HG03439 (cell line): ENCODE measurements around the gene NPC1.
"Not testable (repeated sequence)": the region's sequence is repeated elsewhere in the genome, so short reads cannot be mapped to it uniquely, and the experiment has no call there.

ENCODE experiments used
- ATAC-seq: cut with Tn5 transposase; IDR thresholded peaks from one replicate; pipeline ENCODE4 v1.9.1; 2021; ENCODE audit warnings: mild to moderate bottlenecking, moderate library complexity; ENCODE audit not compliant: unreplicated experiment

Gene NPC1

GRCh38 chr18:23526501-23527063 is 59.7 kb downstream of the NPC1 start:
- no peak for ATAC-seq

DNA sequence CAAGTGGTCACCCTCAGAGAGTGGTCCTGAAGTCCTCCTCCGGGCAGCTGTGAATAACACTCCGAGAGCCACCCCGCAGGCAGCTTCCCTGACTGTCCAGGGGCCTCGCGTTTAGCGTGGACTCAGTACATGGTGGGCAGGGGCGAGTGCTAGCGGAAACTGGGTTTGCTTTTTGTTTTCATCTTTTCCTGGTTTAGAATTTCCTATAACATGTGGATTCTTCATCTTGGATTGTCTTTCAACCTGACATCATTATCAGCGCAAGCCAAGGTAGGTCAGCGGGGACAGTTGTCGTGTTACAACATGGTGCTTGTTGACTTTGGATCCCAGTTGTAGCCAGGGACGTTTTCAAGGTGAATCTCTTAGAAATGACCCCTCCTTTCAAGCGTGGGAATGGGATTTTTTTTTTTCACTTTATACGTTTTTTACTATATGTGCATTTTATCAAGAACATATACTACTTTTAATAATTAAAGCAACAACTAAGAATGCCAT is 62.0 kb downstream of the NPC1 start:
- ATAC-seq: no peak

- no peak for ATAC-seq
Observed at GRCh38 chr18:23523429-23524212, 62.7 kb downstream of the NPC1 start.

- ATAC-seq: no peak
Observed at GRCh38 chr18:23521907-23522306, 64.4 kb downstream of the NPC1 start.

DNA sequence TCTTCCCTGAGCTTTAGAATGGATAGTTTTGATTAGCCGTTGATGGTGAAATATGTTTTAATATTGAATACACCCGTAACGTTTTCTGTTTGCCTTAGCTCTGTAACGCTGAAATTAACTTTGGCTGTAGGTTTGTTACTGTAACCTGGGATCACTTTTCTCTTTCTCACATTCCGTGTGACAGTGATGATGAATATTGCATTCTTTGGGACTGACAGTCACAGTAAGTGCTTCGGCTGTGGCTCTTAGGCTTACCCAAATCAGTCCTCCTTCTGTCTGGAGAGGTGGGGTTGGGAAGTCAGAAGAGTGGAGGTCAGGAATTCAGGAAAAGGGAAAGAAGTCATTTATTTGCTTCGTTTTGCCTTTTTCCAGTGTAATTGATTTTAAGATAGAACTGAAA is 65.0 kb downstream of the NPC1 start:
- ATAC-seq: no peak

DNA sequence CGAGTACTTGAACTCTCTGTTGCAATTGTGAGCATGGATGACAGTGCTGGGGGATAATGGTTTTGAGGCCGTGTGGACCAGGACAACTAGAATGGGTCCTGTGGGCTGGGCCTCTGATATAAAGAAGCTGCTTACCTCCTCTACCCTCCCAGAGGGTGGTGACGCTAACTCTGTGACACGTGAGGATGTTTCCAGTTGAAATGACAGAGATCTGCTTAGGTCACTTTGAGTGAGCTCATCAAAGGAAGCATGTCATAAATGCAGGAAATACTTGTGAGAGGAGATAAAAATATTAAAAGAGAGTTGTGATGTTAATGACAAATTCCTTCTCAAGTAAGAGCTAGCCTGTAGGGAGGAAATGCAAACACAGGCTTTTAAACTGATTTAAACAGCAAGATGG is 66.6 kb downstream of the NPC1 start:
- ATAC-seq: no peak

GRCh38 chr18:23515911-23516546 is 70.3 kb downstream of the NPC1 start:
- peak; percentile 88 for ATAC-seq

DNA sequence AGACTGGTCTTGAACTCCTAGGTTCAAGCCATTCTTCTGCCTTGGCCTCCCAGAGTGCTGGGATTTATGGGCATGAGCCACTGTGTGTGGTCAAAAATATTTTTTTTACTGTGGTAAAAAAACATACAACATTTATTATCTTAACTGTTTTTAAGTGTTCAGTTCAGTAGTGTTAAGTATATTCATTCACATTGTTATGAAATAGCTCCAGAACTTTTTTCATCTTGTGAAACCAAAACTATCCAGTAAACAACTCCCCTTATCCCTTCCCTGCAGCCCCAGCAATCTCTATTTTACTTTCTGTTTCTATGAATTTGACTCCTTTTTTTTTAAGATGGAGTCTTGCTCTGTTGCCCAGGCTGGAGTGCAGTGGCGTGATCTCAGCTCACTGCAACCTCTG is 73.7 kb downstream of the NPC1 start:
- no peak for ATAC-seq

DNA sequence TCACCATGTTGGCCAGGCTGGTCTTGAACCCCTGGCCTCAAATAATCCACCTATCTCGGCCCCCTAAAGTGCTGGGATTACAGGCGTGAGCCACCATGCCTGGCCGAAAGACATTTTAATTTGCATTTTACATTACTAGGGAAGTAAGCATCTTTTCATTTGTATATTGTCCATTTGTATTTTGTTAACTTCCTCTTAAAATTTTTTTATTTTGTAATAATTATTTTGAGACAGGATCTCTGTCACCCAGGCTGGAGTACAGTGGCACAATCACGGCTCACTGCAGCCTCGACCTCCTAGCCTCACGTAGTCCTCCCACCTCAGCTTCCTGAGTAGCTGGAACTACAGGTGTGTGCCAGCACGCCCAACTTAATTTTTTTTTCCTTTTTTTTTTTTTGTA is 74.1 kb downstream of the NPC1 start:
- ATAC-seq: not testable (repeated sequence)

DNA sequence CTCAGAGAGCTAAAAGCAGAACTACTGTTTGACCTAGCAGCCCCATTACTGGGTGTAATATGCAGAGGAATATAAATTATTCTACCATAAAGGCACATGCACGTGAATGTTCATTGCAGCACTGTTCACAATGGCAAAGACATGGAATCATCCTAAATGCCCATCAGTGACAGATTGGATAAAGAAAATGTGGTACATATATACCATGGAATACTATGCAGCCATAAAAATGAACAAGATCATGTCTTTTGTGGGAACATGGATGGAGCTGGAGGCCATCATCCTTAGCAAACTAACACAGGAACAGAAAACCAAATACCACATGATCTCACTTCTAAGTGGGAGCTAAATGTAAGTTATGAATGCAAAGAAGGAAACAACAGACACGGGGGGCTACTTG is 75.4 kb downstream of the NPC1 start:
- ATAC-seq: not testable (repeated sequence)

DNA sequence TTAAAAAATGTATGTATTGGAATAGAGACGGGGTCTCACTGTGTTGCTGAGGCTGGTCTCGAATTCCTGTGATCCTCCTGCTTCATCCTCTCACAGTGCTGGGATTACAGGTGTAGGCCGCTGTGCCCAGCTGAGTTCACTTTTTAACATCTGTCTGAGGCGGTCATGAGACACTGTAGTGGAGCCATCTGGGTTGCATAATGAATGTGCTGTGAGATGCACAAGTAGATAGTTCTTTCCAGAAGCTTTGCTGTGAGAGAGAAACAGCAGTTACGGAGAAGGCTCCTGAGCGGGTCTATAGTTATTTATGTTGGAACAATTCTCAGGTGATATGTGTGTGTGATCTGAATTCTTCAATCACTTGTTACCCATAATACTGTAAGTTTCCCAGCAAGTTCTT is 79.9 kb downstream of the NPC1 start:
- ATAC-seq: no peak

DNA sequence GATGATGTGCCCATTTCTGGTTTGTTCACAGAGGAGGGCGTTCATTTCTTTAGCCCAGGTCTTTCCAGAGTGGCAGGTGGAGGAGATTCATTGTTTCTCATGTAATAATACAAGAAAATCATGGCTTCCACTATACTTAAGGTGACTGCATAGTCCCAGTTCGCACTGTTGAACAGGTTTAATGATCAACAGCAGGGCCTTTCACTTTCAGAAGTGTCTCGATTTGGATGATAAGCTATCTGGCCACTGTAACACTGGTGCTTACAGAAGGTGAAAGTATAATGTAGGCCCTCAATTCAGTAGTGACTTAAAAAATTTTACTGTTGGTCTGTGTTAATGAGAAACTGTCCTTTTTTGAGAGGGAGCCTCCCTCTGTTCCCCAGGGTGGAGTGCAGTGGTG is 81.6 kb downstream of the NPC1 start:
- ATAC-seq: peak; percentile 32

DNA sequence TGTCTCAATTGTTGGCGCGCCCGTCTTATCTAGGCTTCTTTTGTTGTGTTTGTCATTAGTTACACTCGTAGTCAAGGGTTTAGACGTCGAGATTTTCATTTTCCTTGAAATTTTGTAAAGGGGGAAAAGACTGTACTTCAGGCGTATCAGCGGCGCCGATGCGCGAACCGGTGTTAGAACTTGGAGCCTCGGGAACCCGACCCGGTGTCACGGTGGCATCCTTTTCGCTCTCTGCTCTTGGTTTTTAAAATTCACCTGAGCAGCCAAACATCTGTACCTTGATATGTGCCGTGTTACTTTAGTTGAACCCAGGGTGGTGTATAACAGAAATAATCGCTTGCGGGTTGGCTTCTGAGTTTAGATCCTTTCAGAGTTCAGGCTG is 82.4 kb downstream of the NPC1 start:
- no peak for ATAC-seq

- peak; percentile 81 for ATAC-seq
Observed at GRCh38 chr18:23503038-23503962, 83.0 kb downstream of the NPC1 start, which contains the start of gene RMC1. RMC1 (plus strand) TSS chr18:23503511; CDS start chr18:23503619, 108 bp downstream.

GRCh38 chr18:23502516-23503037 is 83.7 kb downstream of the NPC1 start:
- no peak for ATAC-seq

- ATAC-seq: no peak
Observed at GRCh38 chr18:23501626-23502025, 84.7 kb downstream of the NPC1 start.

GRCh38 chr18:23499291-23499781 is 87.0 kb downstream of the NPC1 start:
- ATAC-seq: no peak

- no peak for ATAC-seq
Observed at GRCh38 chr18:23498877-23499276, 87.4 kb downstream of the NPC1 start.

DNA sequence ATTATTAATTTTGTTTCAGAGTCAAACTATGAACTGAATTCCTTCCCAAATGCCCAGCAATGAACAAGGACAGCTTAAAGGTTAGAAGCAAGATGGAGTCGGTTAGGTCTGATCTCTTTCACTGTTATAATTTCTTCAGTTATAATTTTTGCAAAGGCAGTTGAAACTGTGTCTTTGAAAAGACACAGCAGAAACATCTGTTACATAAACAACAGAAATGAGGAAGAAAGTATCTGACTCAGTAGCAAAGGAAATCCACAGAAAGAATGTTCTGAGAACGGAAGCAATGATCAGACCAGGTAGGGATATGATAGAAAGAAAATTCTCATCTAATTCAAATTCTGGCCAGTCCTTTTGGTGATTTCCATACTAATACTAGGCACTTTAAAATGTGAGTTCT is 88.2 kb downstream of the NPC1 start:
- no peak for ATAC-seq

GRCh38 chr18:23495723-23496440 is 90.4 kb downstream of the NPC1 start:
- ATAC-seq: no peak
